ENCODE data around the gene MKKS. TPM values are rescaled to one million over a fixed set of nuclear protein-coding genes. Genes with fewer than 3 reads are reported as not detected.

MKKS gene
- total RNA-seq, 1 donor from 2014 or later: 8.6 TPM

DNA sequence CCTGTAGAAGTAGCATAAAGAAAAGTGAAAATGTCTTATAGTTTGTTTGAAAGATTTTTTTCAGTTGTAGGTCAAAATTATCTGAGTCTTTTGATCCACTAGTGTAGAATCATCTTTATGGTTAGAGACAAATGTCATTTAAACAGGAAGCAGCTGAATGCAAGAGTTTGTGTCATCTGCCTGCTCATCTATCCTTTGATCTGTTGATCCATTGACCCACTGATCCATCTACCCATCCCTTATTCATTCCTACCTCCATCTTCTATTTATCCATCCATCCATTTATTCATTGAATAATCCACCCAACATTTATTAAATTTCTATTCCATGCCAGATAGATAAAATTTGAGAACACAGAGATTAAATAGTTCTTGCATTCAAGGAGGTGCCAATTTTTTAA, 62.6 kb downstream of the MKKS start:
- DNase-seq (no peak), ATAC-seq (ENCODE audit: low read depth) (no peak)
- intact Hi-C loops (cut with micrococcal nuclease): no loop called here
- Mint-ChIP-seq H3K4me1 (no peaks in the 10 kb centered on the region), H3K36me3 (ENCODE audit: low read depth) (no peaks in the 10 kb centered on the region), H3K27ac (no peak overlapping the region), H3K27me3 (peaks cover 10% of the 10 kb centered on the region), H3K9me3 (peaks cover 7% of the 10 kb centered on the region), H3K4me3 (no peak overlapping the region)
- POLR2A ChIA-PET: no interaction called here
- CTCF ChIA-PET: no interaction called here
- TF ChIP-seq, protein P1, sequence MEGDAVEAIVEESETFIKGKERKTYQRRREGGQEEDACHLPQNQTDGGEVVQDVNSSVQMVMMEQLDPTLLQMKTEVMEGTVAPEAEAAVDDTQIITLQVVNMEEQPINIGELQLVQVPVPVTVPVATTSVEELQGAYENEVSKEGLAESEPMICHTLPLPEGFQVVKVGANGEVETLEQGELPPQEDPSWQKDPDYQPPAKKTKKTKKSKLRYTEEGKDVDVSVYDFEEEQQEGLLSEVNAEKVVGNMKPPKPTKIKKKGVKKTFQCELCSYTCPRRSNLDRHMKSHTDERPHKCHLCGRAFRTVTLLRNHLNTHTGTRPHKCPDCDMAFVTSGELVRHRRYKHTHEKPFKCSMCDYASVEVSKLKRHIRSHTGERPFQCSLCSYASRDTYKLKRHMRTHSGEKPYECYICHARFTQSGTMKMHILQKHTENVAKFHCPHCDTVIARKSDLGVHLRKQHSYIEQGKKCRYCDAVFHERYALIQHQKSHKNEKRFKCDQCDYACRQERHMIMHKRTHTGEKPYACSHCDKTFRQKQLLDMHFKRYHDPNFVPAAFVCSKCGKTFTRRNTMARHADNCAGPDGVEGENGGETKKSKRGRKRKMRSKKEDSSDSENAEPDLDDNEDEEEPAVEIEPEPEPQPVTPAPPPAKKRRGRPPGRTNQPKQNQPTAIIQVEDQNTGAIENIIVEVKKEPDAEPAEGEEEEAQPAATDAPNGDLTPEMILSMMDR (IDR thresholded peaks at IDR 0.05): no peak

DNA sequence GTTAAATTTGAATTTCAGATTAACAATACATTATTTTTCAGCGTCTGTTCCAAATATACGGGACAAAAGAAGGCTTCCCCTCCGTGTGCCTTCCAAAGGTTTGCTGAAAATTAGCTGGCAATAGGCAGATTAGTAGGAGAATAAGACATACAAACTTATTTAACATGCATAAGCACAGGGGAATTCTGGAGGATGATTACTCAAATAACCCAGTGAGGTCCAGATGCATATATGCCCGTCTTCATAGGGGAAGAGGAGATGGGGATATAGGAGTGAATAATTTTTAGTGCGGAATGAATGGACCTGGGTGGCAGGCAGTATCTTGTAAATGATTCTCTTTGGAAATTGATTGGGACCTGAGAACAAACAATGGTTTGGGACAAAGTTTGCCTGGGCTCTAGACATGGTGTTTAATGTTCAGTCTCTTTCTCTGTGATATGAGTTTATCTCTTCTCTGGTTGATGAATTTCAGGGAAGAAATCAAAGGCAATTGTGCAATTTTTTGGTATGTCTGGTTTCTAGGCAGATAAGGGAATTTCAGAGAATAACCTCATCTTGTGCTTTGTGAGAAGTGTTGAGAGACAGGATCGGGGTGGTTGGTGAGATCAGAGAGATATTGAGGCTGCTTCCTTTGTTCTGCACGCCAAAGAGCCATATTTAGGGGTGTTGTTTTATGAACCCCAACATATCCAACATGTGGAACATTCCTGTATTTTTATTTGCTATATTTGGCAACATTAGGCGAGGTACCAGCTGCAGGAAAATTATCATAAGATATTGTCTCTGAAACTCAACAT, 63.7 kb downstream of the MKKS start:
- POLR2A ChIA-PET: no interaction called here
- peaks cover 3% of the 10 kb centered on the region for H3K27me3 Mint-ChIP-seq
- no peak for ATAC-seq (ENCODE audit: low read depth)
- peaks cover 4% of the 10 kb centered on the region for H3K9me3 Mint-ChIP-seq
- H3K36me3 Mint-ChIP-seq (ENCODE audit: low read depth): no peaks in the 10 kb centered on the region
- no peaks in the 10 kb centered on the region for H3K4me1 Mint-ChIP-seq
- no peak for DNase-seq
- TF ChIP-seq, protein P1 (IDR thresholded peaks at IDR 0.05): no peak
- intact Hi-C loops (cut with micrococcal nuclease): no loop called here
- H3K4me3 Mint-ChIP-seq: no peak overlapping the region
- H3K27ac Mint-ChIP-seq: no peak overlapping the region
- CTCF ChIA-PET: no interaction called here

DNA sequence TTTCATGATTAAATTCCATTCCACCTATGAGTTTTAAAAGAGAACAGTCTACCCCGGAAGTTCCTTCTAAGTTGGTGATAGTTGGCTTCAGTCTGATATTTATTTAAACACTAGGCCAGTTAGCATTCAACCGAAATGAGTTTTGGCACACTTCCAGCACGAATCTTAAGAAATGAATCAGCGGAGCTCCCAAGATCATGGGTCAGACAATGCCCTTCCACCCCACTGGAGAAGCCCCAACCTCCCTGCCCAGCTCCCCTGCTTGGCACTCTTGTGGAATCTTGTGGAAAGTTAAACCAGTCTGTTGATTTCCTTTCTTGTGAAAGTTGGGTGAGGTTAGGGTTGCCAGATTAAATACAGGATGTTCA, 64.3 kb downstream of the MKKS start:
- Mint-ChIP-seq H3K9me3 (peaks cover 4% of the 10 kb centered on the region), H3K4me3 (no peak overlapping the region), H3K27ac (no peak overlapping the region), H3K36me3 (ENCODE audit: low read depth) (no peaks in the 10 kb centered on the region), H3K27me3 (no peaks in the 10 kb centered on the region), H3K4me1 (no peaks in the 10 kb centered on the region)
- no peak for ATAC-seq (ENCODE audit: low read depth)
- no peak for DNase-seq
- ChIA-PET POLR2A (no interaction called here), CTCF (no interaction called here)
- intact Hi-C loops (cut with micrococcal nuclease): no loop called here
- TF ChIP-seq, protein P1 (IDR thresholded peaks at IDR 0.05): no peak

DNA sequence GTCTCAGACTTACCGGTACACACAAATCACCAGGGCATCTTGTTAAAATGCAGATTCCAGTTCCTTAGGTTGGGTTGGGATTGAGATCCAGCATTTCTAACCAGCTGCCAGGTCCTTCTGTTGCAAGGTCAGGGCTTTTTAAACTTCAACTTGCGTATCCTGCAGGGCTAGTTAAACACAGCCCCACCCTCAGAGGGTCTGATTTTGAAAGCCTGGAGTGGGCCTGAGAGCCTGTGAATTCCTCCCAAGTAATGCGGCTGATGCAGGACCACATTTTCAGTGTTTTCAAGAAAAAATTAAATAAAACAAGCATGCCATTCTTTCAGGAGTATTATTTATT, 65.3 kb downstream of the MKKS start:
- Mint-ChIP-seq H3K4me3 (no peak overlapping the region), H3K27ac (no peak overlapping the region), H3K27me3 (no peaks in the 10 kb centered on the region), H3K36me3 (ENCODE audit: low read depth) (no peaks in the 10 kb centered on the region), H3K9me3 (peaks cover 4% of the 10 kb centered on the region), H3K4me1 (no peaks in the 10 kb centered on the region)
- ChIA-PET POLR2A (no interaction called here), CTCF (no interaction called here)
- DNase-seq (no peak), ATAC-seq (ENCODE audit: low read depth) (no peak)
- intact Hi-C loops (cut with micrococcal nuclease): no loop called here
- TF ChIP-seq, protein P1 (IDR thresholded peaks at IDR 0.05): no peak

- POLR2A ChIA-PET: no interaction called here
- Mint-ChIP-seq H3K9me3 (peaks cover under 1% of the 10 kb centered on the region), H3K27me3 (peaks cover 3% of the 10 kb centered on the region), H3K4me1 (no peaks in the 10 kb centered on the region), H3K27ac (no peak overlapping the region), H3K4me3 (no peak overlapping the region), H3K36me3 (ENCODE audit: low read depth) (no peaks in the 10 kb centered on the region)
- TF ChIP-seq, protein P1 (IDR thresholded peaks at IDR 0.05): no peak
- ATAC-seq (ENCODE audit: low read depth) (no peak), DNase-seq (no peak)
- CTCF ChIA-PET: interaction anchor here (0.6 kb wide), 1 partner anchor 315 kb away, joined by 3 read pairs; no protein-coding TSS in a partner anchor
- intact Hi-C loops (cut with micrococcal nuclease): no loop called here
Measured at GRCh38 chr20:10367943-10368701, 65.9 kb downstream of the MKKS start.
